ENCODE measurements around the gene GPR55.

DNA sequence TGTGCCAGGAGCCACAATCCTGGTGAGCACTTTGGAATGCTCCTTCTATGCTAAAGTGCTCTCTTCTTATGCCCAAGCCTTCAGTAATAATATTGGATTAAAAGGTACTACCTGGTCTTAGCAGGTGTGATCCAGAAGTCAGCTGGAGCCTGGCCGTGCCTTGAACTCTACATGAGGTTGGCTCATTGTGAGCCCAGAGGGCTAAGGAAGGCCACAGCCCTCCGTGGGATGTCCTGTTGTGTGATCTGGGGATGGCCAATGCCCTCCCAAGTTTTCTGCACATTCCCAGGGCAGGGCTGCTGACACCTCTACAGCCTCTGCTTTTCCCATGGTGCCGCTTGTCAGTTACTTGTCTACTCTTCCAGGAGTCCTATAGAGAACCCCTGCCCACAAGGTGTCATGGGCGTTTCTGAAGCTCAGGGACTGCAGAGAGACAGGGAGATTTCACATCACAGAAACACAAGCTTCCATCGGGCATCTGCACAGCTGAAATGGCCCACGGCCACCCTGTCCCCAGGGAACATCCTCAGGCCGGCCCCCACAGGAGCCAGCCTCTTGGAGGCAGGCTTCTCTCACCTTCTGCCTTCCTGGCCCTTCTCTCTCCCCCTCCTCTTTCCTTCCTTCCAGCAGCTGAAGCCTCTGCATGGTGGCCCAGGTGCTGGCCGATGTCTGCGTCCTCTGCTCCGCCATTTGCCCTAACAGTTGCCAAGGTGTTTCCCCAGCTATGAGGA is 27.3 kb upstream of the GPR55 start:
- TF ChIP-seq, protein P1, sequence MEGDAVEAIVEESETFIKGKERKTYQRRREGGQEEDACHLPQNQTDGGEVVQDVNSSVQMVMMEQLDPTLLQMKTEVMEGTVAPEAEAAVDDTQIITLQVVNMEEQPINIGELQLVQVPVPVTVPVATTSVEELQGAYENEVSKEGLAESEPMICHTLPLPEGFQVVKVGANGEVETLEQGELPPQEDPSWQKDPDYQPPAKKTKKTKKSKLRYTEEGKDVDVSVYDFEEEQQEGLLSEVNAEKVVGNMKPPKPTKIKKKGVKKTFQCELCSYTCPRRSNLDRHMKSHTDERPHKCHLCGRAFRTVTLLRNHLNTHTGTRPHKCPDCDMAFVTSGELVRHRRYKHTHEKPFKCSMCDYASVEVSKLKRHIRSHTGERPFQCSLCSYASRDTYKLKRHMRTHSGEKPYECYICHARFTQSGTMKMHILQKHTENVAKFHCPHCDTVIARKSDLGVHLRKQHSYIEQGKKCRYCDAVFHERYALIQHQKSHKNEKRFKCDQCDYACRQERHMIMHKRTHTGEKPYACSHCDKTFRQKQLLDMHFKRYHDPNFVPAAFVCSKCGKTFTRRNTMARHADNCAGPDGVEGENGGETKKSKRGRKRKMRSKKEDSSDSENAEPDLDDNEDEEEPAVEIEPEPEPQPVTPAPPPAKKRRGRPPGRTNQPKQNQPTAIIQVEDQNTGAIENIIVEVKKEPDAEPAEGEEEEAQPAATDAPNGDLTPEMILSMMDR (conservative IDR thresholded peaks at IDR 0.05; ENCODE audit: low read depth, low read length): no peak
- no peak for TF ChIP-seq EZH2 (IDR thresholded peaks at IDR 0.05; ENCODE audit: borderline replicate concordance, low read depth, low read length, poor library complexity, severe bottlenecking)

Measured in A673 (cell line).